HG03097 (cell line): ENCODE data around the gene GTF2A2.

Experiments
- ATAC-seq: cut with Tn5 transposase; IDR thresholded peaks from one replicate; pipeline ENCODE4 v1.9.1; 2021; ENCODE audit not compliant: unreplicated experiment, low FRiP score

GTF2A2 gene

DNA sequence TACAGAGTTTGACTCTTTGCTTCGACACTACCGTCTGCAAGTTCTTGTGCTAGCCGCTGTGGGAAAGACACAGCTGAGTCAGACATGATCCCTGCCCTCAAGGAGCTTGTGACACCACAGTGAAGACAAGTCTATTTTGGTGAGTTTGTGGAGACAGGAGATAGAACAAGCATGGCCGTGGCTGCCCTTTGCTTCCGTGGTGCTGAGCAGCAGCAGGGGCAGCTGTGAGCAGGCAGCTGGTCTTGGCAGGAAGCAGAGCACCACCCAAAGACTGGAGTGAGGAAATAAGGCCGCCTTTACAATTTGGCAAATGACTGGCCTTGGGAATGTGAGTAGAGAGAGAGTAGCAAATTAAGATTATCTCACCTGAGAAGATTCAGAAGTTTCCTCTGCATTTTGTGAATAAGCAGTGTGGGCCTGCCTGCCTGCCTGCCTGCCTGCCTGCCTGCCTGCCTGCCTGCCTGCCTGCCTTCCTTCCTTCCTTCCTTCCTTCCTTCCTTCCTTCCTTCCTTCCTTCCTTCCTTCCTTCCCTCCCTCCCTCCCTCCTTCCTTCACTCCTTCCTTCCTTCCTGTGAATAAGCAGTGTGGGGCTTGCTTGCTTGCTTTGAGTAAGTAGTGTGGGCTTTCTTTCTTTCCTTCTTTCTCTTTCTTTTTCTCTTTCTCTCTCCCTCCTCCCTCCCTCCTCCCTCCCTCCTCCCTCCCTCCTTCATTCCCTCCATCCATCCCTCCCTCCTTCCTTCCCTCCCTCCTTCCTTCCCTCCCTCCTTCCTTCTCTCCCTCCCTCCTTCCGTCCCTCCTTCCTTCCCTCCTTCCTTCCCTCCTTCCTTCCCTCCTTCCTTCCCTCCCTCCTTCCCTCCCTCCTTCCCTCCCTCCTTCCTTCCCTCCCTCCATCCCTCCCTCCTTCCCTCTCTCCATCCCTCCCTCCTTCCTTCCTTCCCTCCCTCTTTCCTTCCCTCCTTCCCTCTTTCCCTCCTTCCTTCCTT, 47.3 kb downstream of the GTF2A2 start:
- ATAC-seq, result no peak

DNA sequence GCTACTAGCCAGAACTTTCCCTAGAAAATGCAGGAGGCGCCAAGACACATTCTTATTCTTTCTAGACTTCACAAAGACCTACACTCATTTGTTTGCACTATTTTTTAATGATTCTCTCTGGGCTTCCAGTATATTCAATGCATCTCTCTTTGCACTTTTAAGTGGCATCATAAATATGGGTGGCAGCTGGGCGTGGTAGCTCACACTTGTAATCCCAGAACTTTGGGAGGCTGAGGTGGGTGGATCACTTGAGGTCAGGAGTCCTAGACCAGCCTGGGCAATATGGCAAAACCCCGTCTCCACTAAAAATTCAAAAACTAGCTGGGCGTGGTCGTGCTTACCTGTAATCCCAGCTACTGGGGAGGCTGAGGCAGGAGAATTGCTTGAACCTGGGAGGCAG, 51.3 kb downstream of the GTF2A2 start:
- ATAC-seq, result no peak

DNA sequence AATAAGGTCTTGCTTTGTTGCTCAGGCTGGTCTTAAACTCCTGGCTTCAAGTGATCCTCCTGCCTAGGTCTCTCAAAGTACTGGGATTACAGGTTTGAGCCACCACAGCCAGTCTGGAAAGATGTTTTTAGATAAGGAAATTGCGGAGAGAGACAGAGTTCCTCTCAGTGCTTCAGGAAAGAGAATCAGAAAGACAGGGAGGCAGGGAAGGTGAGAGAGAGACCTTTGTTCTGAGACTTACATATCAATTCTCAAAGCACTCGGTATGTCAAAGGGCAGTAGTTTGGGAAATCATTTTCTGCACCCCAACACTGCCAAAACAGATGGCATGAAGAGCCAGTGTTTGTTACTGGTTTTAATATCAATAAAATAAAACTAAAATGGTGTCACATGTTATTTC, 58.9 kb downstream of the GTF2A2 start:
- no peak for ATAC-seq

GRCh38 chr15:59596640-59597039, 60.7 kb downstream of the GTF2A2 start:
- no peak for ATAC-seq

DNA sequence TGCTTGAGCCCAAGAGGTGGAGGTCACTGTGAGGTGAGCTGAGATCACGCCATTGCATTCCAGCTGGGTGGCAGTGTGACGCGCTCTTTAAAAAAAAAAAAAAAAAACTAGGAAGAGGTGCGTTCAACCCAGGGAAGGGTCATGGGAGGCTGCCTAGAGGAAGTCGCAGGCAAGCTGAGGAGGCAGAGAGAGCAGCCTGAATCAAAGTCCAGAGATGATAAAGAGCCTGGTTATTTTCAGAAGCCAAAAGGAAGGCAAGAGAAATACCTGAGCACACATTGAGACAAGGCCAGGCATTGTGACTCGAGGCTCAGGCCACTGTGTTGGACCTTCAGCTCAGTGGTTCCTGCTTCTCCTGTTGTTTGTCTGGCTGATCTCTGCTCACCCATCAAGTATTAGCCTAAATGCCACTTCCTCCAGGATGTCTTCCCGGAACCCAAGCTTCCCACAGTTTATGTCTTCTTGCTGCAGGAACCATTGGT, 61.8 kb downstream of the GTF2A2 start:
- no peak for ATAC-seq

DNA sequence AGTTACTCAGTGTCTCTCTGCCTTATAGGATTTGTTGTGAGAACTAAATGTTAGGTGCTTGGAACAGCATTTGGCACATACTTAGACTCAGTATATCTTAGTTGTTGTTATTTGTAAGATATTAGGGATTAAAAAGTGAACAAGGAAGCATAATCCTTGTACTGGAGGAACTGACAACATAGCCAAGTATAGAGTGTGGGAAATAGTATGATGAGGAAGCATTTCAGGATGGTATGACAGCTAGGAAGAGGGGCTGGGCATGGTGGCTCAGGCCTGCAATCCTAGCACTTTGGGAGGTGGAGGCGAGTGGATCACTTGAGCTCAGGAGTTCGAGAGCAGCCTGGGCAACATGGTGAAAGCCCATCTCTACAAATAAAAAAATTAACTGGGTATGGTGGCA, 62.3 kb downstream of the GTF2A2 start:
- no peak for ATAC-seq

DNA sequence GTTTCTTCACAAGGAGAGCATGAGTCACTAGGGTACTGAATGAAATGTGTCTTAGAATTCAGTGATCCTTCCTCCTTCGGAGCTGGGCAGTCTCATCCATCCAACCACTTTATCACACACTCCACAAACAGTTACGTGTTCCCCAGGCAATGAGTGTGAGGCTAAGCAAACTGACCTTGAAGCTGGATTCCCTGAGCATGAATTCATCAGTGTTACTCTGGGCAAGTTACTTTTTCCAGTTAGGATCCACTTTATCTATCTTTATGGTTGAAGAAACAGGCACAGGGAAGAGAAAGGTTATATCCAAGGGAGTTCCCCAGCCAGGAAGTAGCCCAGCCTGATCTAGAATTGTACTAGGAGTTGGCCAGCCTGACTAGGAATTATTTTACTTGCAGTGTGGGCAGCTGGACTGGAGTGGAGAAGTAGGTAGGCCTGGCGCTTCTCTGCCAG, 62.8 kb downstream of the GTF2A2 start:
- no peak for ATAC-seq

DNA sequence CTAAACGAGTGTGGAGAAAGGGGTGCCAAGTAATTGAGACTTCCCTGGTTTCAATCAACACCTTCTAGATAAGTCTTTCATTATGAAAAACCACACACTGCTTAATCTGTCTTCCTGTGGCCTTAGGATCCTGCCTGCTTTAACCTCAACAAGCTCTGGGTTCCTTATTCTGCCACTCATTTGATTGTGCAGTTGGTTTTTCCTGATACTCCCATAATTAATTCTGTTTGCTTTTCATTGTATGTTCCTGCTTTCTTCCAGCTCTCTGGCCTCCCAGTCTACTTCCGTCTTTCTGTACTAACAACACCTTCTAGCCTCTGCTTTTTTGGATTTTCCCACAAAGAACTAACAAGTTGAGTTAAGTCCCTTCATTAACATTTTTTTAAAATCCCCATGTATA, 66.0 kb downstream of the GTF2A2 start:
- ATAC-seq, result no peak

- ATAC-seq, result no peak
Observed at GRCh38 chr15:59590027-59590426, 67.3 kb downstream of the GTF2A2 start.
